Bronchus fibroblast of lung (primary cell): ENCODE measurements around the gene NIM1K. TPM values are rescaled to one million over a fixed set of nuclear protein-coding genes. Genes with fewer than 3 reads are reported as not detected.

Experiments used
- total RNA-seq: library from RNA; depleted of rRNA; stranded (reverse); fragments of >200 nt; gene quantifications from 2 replicates; pipeline ENCODE4 v1.2.3, GENCODE V29; 2015

NIM1K gene
- total RNA-seq, result 0.74 and 1.0 TPM in 2 replicates

DNA sequence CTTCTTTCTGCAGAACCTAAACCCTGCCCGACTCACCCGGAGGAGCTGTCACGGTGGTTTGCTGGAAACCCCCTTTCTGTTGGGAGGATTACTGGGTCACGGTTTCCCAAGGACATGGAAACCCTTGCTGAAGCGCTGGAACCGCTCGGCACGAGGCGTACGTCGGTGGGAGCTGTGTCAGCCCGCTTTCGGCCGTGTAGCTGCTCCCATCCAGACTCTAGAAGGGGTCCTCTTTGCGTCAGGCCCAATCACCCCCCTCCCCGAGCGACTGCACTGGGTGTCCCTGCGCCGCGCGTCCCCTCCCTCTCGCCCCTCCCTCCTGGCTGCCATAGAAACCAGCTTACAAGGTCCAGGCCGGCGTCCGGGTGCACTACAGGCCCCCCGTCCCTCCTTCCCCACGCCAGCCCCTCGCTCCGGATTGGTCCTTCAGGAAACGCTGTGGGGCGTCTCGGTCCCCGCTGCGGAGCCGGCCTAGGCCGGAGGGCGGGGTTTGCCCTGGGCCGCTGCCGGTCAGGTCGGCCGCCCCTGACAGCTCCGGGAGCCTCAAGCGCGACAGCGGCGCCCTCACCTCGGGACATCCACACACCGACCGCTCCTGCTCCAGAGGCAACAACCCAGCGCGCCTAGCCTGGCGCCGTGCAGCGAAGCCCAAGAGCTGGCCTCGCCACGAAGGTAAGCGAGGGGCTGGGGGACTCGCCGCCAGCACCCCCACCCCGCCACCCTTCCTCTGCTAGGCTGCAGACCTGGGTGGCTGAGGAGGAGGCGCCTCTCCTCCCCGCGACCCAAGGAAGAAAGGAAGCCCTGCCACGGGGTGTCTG, at the start of gene NIM1K:
TSS of gene NIM1K (plus strand) at position 486 of the 818 bp plus-strand sequence. CDS start 53,551 bp downstream, outside the sequence.

GRCh38 chr5:43313035-43313853, 121.2 kb downstream of the NIM1K start, which contains the start of gene HMGCS1:
Gene HMGCS1 (minus strand): TSS chr5:43313412. CDS start chr5:43298965, 14,447 bp downstream.

Other genes starting within 250 kb of the NIM1K start
- 1.6 and 2.0 TPM in 2 replicates for gene ANXA2R, start 151.9 kb upstream of the NIM1K start, total RNA-seq
- gene ZNF131, start 71.3 kb upstream of the NIM1K start, total RNA-seq, result 16.0 and 22.6 TPM in 2 replicates
- 247 TPM in 2 replicates for gene HMGCS1, start 121.2 kb downstream of the NIM1K start, total RNA-seq
- gene CCL28, start 220.2 kb downstream of the NIM1K start, total RNA-seq, result 0.34 and 0.89 TPM in 2 replicates